GM19043 (cell line): Measurements from ENCODE around the gene GLCCI1.
"Not testable (repeated sequence)": the region's sequence is repeated elsewhere in the genome, so short reads cannot be mapped to it uniquely, and the experiment has no call there.

Source experiments
- ATAC-seq: cut with Tn5 transposase; IDR thresholded peaks from one replicate; pipeline ENCODE4 v1.9.1; 2021; ENCODE audit warnings: low read depth; ENCODE audit not compliant: unreplicated experiment

Gene GLCCI1

DNA sequence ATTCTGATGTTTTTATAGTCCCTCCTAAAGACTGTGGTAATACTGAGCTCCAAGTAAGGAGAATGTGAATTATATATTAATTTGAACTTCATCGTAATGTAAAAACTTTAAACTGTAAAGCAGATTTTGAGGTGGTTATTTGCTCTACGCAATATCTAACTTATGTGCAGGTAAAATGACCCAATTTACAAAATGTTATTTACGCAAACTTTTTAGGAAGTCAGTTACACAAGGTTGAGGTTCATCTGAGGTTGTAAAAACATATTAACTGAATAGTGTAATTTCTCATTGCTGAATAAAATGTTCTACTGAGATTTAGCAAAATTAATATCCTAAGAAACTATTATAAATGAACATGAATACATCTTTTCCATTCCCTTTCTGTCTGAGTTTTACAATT, 15.8 kb downstream of the GLCCI1 start:
- no peak for ATAC-seq

DNA sequence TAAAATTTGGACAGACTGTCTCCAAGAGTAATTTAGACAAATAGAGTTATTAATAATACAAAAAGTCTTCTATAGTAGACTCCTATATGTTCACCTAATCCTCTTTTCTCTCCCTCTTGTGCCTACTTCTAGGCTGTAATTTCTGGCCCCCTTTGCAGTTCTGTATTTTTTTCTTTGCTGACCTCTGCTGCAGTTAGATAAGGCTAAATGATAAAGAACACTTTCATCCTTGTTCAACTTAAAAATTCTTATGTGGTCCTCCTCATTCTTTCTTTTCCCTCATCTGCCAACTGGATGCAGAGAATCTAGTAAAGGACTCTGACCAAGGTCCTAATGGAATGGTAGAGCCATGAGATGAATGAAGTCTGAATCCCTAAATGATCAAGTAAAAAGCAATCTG, 20.1 kb downstream of the GLCCI1 start:
- ATAC-seq: no peak

DNA sequence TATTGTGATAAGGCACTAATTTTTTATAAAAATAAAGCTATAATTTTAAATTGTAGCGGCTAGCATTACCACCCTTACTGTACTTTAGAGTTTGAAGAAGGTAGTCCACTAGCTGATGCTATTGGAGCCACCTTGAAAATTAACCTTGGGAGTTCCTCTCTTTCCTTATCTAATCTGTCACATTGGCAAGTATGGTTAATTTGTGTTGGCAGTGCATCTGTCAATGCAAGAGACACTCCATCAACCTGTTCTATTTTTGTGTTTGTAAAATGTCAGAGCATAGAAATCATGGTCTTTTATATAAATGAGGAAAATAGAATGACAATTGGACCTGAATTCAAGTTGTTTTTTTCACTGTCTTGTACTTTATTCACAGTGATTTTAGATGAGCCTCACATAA, 20.5 kb downstream of the GLCCI1 start:
- ATAC-seq: no peak

DNA sequence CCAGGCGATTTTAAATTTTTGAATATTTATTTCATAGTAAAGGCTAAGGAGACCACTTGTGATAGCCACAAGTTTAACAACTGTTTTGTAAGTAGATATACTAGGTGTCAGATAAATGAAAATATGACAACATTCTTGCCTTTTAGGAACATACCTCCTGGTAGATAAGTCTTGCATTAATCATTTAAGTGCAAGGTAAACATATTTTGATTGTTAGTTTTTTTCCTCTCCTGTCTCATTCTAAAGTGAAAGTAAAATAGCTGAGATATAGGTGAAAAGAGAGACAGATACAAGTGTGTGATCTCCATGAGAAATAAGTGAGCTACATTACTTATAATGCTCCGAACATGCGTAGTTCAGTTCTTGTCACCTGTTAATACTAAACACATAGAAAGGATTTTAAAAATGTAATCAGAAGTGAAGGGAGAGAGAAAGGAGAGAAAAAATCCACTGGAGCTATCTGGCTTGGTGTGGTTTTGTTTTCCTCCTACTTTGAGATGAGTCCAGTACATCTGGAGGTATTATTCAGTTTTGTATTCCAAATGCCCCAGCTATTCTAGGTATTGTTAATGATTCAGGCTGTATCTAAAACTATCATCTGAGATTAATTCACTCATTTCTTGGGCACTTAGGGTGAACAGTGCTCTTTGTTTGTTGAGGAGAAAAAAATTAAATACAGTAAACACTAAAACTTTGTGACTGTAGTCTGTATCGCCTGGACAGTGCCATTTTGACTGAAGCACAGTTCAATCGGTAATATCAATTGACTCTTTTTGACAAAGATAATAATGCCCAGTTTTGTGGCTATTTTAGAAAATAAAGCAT, 21.2 kb downstream of the GLCCI1 start:
- ATAC-seq: no peak

DNA sequence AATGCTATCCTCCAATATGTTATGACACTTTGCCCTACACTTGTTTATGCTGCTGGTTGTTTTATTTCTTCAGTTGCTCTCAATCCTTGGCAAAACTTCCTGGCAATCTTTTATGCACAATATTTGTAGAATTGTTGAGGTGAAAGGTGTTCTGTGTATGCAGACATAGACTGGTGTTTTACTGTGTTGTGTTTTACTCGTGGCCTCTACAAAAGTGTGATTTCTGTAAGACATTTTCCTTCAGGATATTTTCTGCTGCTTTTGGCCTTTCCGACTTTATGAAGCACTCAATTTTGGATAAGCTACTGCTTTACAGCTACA, 21.8 kb downstream of the GLCCI1 start:
- no peak for ATAC-seq

DNA sequence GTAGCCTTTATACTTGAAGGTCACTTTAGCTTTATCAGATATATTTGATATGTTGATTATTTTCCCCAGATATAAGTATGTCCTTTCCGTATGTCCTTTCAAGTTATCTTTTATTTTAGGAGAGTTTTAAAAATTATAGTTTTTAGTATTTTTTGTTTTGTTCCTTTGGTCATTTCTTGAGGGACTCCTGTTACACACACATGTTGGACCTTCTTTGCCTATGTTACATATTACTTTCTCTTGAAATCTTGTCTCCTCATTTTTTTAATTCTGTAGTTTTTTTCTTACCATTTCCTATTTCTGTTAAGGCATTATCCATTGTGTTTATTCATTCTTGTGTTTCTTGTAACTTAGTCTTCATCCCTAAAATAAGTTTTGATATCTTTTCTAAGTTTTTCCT, 23.9 kb downstream of the GLCCI1 start:
- ATAC-seq: no peak

DNA sequence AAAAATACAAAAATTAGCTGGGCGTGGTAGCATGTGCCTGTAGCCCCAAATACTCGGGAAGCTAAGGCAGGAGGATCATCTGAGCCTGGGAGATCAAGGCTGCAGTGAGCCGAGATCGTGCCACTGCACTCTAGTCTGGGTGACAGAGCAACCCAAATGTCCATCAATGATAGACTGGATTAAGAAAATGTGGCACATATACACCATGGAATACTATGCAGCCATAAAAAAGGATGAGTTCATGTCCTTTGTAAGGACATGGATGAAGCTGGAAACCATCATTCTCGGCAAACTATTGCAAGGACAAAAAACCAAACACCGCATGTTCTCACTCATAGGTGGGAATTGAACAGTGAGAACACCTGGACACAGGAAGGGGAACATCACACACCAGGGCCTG, 26.8 kb downstream of the GLCCI1 start:
- ATAC-seq: not testable (repeated sequence)

DNA sequence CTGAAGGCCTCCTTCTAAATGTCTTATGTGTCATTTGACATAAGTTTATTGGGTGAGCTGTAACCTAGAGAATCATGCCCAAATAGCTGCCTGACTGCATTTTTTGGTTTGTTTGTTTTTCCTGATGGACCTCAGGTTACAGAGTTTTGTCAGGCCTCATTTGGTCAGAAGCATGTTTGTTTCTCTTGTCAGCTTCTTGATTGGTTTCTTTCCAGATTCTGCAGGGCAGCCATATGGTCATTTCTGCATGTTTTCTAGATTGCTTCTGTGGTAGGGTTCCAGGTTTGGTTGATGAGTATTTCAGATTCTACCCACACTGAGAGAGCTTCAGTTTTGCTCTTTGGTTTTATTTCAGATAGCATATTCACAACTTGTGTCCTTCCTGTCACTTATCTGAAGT, 28.0 kb downstream of the GLCCI1 start:
- ATAC-seq: no peak

DNA sequence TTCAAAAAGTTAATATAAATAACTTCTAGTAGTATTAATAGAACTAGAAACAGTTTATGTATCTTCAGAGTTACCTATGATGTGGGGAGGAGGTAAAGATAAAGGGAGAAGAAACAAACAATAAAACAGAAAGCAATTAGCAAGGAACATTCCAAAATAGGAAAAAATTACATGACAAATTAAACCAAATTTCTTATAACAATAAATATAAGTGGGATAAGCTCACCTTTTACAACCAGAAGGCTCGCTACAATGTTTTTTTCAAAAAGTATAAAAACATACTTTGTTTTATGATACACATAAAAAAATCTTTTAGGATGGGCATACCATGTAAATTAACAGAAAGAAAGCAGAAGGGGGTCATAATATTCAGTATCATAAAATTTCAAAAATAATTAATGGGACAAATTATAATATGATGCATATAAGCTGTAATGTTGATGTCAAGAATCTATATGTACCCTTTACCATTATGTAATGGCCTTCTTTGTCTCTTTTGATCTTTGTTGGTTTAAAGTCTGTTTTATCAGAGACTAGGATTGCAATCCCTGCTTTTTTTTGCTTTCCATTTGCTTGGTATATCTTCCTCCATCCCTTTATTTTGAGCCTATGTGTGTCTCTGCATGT, 31.8 kb downstream of the GLCCI1 start:
- no peak for ATAC-seq

DNA sequence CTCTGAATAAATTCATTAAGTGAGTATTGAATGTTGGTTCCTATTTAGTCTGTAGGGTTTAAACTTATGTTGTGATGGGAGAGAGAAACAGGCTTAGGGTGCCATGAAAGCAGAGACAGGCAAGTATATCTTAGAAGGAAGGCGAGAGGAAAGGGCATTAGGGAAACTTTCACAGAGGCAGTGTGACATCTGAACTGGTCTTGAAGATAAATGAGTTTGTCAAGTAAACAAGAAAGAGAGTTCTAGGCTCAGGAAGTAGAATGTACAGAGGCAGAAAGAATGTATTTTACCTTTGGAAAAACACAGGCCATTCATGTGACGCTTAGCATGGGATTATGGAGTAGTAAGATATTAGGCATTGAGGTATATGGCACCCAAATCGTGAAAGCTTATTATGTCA, 34.5 kb downstream of the GLCCI1 start:
- ATAC-seq: no peak

DNA sequence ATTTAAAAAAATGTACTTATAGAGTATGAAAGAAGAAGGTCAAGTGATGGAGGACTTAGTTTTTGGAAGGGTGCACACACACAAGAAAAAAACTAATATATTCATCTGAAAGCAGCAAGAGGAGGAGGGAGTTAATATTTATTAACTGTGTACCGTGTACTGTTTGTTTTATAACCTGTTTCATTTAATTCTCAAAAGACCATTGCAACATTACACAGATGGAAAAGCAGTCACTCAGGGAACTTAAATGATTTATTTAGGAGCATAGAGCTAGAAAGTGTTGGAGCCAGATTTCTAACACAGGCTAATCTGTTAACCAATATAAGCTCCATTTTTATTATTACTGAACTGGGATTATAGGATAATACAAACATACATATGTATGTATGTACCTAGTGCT, 36.7 kb downstream of the GLCCI1 start:
- no peak for ATAC-seq

DNA sequence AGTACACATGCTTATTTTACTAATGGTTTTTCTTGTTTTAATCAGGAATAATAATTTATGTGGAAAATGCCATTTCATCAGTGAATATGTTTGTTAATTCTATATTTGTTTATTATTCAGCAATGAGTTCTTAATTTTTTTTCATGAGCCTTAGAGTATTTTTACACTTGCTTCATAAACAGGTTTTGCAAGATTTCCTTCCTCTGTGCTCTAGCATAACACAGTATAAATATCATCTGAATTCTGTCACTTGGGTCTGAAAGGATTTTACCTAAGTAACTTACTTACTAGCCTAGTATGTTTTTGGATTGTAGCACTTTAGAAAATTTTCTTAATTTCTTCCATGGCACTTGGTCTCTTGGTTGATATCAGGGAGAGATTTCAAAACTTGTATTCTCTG, 45.8 kb downstream of the GLCCI1 start:
- no peak for ATAC-seq

DNA sequence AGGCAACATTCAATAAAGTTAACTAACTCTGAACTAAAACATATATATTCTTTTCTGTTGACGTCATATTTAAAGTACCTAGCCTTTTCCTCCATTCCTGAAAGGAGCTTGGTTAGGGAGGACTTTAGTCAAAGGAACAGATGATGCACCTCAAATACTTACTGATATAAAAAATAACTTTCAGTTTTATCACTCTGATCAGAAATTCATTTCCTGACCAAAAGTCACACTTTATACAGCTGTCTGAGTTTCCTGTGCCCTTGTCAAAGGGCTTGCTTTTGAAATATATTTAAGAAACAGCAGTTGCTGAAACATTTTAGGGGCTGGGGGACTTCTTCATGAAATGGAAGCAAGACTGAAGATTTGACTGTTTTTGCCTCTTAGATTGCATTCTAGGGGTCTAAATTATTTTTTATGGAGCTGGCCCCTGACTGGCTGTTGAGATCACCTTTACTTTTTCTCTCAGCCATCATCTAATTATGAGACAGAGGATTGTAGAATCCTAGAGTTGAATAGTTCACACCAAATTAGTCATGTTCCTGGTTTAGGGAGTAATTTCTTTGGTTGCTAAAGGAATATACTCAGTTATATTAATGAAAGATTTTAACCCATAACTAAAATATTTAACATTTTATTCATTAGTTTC, 46.6 kb downstream of the GLCCI1 start:
- ATAC-seq: no peak

DNA sequence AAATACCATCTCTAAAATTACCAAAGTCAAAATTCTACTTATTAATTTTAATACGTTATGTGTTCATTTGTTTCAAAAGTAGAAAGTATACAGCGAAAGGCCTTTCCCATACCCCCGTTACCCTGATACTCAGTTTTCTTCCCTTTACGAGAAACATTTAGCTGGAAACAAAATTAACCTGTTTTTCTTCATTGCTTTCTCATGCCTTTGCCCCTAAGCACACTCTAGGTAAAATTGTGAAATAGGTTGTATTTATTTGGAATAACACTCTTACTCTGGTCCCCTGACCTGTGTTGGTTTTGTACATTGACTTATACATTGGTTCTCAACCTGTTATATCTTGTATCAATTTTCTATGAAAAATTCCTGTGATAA, 47.1 kb downstream of the GLCCI1 start:
- ATAC-seq: no peak

DNA sequence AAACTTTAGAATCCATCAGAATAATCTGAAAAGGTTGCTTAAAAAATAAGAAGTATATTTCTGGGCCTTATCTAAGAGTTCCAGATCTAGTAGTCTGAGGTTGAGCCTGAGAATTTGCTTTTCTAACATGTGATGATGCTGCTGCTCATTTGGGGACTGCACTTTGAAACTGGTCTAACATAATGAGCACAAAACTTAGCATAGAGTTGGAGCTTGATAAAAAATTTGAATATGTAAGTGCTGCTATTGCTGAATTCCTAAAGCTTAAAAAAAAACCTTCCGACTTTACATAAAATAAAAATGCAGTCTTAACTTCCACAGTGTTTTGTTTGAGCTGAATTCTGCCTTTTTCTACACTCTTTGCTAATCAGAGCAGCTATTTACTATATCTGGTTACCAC, 48.8 kb downstream of the GLCCI1 start:
- ATAC-seq: no peak

DNA sequence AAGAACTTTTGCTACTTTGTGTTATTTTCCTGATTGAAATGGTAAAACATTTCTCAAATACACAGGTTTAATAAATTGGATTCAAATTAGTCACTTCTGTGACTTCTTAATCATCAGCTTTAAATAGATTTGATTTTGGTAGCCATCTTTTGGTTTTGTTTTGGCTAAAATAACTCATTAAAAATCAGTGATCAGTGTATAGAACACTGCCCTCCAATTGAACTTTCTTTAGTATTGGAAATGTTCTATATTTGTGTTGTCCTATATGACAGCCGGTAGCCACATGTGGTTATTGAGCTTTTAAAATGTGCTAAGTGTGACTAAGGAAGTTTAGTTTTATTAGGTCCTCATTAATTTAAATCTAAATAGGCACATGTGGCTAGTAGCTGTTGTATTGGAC, 50.4 kb downstream of the GLCCI1 start:
- ATAC-seq: no peak

DNA sequence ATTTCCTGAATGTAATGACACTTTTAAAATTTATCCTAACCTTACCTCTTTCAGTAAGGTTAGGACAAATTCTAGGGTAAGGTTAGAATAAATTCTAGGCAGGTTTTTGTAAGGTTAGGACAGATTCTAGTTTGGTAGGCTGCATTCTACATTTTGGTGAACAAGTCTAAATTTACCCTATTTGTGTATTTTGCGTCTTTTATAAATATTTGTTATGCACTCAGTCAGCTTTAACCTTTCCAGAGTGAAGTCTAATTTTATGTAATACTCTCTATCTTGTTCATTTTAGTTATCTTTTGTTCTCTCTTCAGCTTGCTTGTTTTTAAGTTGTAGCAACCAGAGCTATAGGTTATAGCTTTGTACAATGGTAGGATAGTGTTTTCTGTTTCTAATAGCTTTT, 54.0 kb downstream of the GLCCI1 start:
- no peak for ATAC-seq

DNA sequence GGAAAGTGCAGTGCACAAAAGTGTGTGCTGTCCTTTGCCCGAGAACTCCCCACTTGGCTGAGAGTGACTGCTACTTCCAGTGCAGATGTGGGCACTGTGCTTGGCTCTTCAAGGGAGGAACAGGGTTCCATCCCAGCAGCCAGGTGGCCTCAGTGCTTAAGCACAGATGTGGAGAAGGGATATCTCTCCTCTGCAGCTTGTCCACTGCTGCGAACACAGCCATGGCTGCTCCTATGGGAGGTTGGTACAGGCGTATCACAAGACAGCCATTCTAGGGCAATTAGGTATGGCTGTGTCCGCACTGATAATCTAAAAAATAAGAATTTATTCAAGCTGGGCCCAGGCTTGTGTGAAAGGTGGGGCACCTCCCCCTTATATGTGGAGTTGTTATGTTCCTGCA, 66.6 kb downstream of the GLCCI1 start:
- no peak for ATAC-seq

DNA sequence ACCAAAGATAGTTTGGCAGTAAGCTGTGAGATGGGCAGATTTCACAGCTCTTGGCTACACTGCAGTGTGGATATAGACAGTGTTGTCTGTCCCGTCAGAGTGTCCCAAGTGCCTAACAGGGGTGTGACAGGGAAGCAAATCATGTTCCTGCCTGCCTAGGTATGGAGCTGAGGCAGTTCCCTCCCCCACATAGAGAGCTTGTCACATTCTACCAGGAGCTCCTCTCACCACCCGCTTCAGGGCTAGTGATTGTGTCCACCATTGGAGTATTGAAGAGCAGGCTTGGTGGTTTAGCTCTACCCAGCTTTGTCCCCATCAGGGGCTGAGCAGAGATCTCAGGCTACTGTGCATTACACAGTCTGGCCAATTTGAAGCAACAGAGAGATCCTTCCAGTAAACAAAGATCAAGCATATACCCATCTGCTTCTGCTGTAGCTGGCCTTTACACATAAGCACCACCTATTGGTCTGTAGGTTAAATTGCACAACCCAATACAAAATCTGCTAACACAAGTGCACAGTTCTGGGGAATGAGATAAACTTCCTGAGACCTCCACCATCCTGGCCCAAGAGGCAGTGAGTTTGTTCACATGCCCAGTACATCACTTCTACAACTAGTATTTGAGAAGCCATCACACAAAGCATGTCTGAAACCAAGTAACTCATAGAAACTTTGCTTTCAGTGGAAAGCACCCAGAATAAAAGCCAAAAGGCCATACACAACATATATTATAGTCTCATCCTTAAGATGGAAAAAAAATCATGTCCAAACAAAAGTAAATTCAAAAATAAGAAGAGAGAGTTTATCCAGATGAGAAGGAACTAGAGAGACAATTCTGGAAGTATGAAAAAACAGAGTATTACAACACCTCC, 67.3 kb downstream of the GLCCI1 start:
- peak; percentile 58 for ATAC-seq

DNA sequence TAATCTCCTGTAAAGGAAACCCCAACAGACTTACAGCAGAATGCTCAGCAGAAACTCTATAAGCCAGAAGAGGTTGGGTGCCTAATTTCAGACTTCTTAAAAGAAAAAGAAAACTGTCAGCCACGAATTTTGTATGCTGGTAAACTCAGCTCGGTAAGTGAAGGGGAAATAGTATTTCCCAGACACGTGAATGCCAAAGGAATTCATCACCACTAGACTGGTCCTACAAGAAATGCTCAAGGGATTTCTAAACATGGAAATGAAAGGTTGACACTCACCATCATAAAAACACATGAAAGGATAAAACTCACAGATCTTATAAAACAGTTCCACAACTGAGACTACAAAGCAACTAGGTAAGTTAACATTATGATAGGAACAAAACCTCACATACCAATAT, 68.6 kb downstream of the GLCCI1 start:
- ATAC-seq: no peak

DNA sequence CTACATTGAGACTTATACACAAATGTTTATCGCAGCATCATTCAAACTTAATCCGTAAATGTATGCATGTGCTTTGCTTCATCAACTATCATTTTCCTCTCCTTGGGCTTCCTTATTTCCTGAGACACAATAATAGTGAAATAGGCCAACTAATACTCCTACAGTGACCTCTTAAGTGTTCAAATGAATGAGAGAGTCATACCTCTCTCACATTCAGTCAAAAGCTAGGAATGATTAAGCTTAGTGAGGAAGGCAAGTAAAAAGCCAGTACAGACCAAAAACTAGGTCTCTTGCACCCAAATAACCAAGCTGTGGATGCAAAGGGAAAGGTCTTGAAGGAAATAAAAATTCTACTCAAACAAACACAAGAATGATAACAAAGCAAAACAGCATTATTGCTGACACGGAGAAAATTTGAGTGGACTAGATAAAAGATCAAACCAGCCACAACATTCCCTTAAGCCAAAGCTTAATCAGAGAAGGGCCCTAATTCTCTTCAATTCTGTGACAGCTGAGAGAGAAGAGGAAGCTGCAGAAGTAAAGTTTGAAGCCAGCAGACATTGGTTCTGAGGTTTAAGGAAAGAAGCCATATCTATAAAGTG, 72.3 kb downstream of the GLCCI1 start:
- ATAC-seq: no peak
